CD4-positive, alpha-beta T cell (primary cell): Measurements from ENCODE around the gene PGLYRP4. TPM values are rescaled to one million over a fixed set of nuclear protein-coding genes. Genes with fewer than 3 reads are reported as not detected.

Source experiments
- ATAC-seq: fragments of 200-7000 bp; cut with Tn5 transposase; one replicate; pipeline ENCODE4 v1.10.0; 2022; ENCODE audit warnings: mild to moderate bottlenecking; ENCODE audit not compliant: poor library complexity
- CTCF ChIA-PET: fragments of 350-600 bp; sonication (Branson Sonifier 250); formaldehyde crosslinking; loops from one replicate; lab custom pipeline; 2021; ENCODE audit warnings: antibody characterized with exemption, inconsistent platforms; lab: Charles Lee
- POLR2A ChIA-PET: fragments of 350-600 bp; sonication (Branson Sonifier 250); formaldehyde crosslinking; loops from one replicate; lab custom pipeline; 2021; ENCODE audit warnings: antibody characterized with exemption, inconsistent platforms; lab: Charles Lee
- DNase-seq, 14 experiments: peaks; one replicate each; pipeline ENCODE4 v3.0.0-alpha.2; 2013 to 2020; ENCODE audit warnings: mixed read lengths in 2 of 14
- H3K27ac ChIP-seq, 2 donors: one replicate each; pipeline versions ENCODE4 v1.5.1 to v1.7.0; 2013; ENCODE audit warnings: low read length in 2 of 2, low read depth in 1 of 2, mild to moderate bottlenecking in 1 of 2
- H3K27me3 ChIP-seq, 2 experiments: 1 replicate in 1 of 2; 2 replicates in 1 of 2; pipeline versions ENCODE4 v1.6.1 to v1.7.0; 2013; ENCODE audit warnings: low read length in 2 of 2, control low read depth in 1 of 2, mild to moderate bottlenecking in 1 of 2, moderate library complexity in 1 of 2; ENCODE audit not compliant: insufficient read depth in 2 of 2, control insufficient read depth in 1 of 2
- H3K36me3 ChIP-seq: one replicate; pipeline ENCODE4 v1.6.1; 2013; ENCODE audit warnings: low read length, control low read depth; ENCODE audit not compliant: insufficient read depth
- H3K4me1 ChIP-seq: one replicate; pipeline ENCODE4 v1.6.1; 2013; ENCODE audit warnings: low read length, control low read depth; ENCODE audit not compliant: insufficient read depth
- H3K4me3 ChIP-seq: one replicate; pipeline ENCODE4 v1.5.1; 2013; ENCODE audit warnings: mild to moderate bottlenecking, low read length, moderate library complexity
- H3K9me3 ChIP-seq, 2 experiments: 1 replicate in 1 of 2; 2 replicates in 1 of 2; pipeline versions ENCODE4 v1.6.1 to v1.7.0; 2013; ENCODE audit warnings: low read length in 2 of 2, mild to moderate bottlenecking in 2 of 2, control low read depth in 1 of 2, moderate library complexity in 1 of 2; ENCODE audit not compliant: control insufficient read depth in 1 of 2, insufficient read depth in 1 of 2
- H3K27ac Mint-ChIP-seq: one replicate; pipeline ENCODE4 v1.8.0; 2020; ENCODE audit warnings: mixed read lengths
- H3K27me3 Mint-ChIP-seq: one replicate; pipeline ENCODE4 v1.8.0; 2021; ENCODE audit warnings: mixed read lengths
- H3K36me3 Mint-ChIP-seq: one replicate; pipeline ENCODE4 v1.8.0; 2021; ENCODE audit warnings: low read depth, mixed read lengths
- H3K4me1 Mint-ChIP-seq: one replicate; pipeline ENCODE4 v1.8.0; 2021; ENCODE audit warnings: low read depth, mixed read lengths
- H3K4me3 Mint-ChIP-seq: one replicate; pipeline ENCODE4 v1.8.0; 2020; ENCODE audit warnings: mild to moderate bottlenecking, mixed read lengths
- H3K9me3 Mint-ChIP-seq: one replicate; pipeline ENCODE4 v1.8.0; 2020; ENCODE audit warnings: mixed read lengths
- intact Hi-C, 2 experiments: fragments of 100-400 bp; cut with DNase I in 1 of 2; cut with micrococcal nuclease in 1 of 2; formaldehyde crosslinking; loops; one replicate each; pipeline versions ENCODE4 v1.15.1 to v1.9.0; 2023 to 2025; cut with DNase I, micrococcal nuclease
- total RNA-seq, 174 experiments: library from RNA in 2 of 174; stranded (reverse) in 2 of 174; gene quantifications; one replicate each; pipeline ENCODE4 v1.2.3 and lab custom pipeline; 2021 to 2026
- TF ChIP-seq, protein P1 (sequence below): fragments of 200-600 bp; IDR thresholded peaks from one replicate; pipeline ENCODE4 v1.8.0; 2022; ENCODE audit warnings: antibody characterized with exemption, mild to moderate bottlenecking

Gene PGLYRP4
- total RNA-seq, 2 experiments from 2014 or later: not detected

DNA sequence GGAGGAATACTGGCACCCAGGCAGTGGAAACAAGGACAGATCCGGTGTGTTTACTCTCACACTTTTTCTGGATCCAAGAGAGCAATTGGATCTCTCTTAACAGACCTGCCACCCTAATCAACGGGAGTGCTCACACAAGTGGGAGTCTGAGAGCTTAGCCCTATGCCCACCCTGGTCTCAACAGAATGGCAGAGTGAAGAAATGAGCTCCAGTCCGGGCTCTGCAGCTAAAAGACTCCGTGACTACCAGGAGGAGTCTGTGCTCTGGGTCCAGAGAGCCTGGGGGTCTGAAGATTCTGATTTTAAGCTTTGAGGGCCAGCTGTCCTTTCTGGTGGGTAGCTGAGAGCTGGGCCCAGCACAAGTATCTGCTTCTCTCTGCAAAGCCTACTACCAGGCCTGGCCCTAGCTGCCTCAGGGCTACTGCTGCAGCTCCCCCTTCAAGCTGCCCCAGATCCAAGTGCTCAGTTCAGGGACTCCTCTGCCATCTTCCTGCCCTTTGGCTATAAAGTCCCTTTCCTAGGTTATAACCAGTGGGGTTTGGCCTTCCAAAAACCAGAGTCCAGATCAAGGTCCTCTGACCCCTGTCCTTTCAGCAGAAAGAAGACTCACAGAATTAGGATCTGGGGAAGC, 13.0 kb upstream of the PGLYRP4 start:
- intact Hi-C loops: no loop called here
- Histone ChIP-seq H3K27me3 (no peaks in the 10 kb centered on the region), H3K4me3 (no peak overlapping the region), H3K4me1 (peaks cover 19% of the 10 kb centered on the region), H3K27ac (no peak overlapping the region), H3K36me3 (no peaks in the 10 kb centered on the region), H3K9me3 (no peaks in the 10 kb centered on the region)
- Mint-ChIP-seq H3K27me3 (no peaks in the 10 kb centered on the region), H3K9me3 (no peaks in the 10 kb centered on the region), H3K4me1 (peaks cover 19% of the 10 kb centered on the region), H3K36me3 (no peaks in the 10 kb centered on the region), H3K4me3 (no peak overlapping the region), H3K27ac (no peak overlapping the region)
- CTCF ChIA-PET: no interaction called here
- DNase-seq: no peak
- POLR2A ChIA-PET: interaction anchor here (0.6 kb wide), 1 partner anchor 133 kb away, joined by 3 read pairs; no protein-coding TSS in a partner anchor
- no peak for ATAC-seq
- TF ChIP-seq, protein P1, sequence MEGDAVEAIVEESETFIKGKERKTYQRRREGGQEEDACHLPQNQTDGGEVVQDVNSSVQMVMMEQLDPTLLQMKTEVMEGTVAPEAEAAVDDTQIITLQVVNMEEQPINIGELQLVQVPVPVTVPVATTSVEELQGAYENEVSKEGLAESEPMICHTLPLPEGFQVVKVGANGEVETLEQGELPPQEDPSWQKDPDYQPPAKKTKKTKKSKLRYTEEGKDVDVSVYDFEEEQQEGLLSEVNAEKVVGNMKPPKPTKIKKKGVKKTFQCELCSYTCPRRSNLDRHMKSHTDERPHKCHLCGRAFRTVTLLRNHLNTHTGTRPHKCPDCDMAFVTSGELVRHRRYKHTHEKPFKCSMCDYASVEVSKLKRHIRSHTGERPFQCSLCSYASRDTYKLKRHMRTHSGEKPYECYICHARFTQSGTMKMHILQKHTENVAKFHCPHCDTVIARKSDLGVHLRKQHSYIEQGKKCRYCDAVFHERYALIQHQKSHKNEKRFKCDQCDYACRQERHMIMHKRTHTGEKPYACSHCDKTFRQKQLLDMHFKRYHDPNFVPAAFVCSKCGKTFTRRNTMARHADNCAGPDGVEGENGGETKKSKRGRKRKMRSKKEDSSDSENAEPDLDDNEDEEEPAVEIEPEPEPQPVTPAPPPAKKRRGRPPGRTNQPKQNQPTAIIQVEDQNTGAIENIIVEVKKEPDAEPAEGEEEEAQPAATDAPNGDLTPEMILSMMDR: no peak

DNA sequence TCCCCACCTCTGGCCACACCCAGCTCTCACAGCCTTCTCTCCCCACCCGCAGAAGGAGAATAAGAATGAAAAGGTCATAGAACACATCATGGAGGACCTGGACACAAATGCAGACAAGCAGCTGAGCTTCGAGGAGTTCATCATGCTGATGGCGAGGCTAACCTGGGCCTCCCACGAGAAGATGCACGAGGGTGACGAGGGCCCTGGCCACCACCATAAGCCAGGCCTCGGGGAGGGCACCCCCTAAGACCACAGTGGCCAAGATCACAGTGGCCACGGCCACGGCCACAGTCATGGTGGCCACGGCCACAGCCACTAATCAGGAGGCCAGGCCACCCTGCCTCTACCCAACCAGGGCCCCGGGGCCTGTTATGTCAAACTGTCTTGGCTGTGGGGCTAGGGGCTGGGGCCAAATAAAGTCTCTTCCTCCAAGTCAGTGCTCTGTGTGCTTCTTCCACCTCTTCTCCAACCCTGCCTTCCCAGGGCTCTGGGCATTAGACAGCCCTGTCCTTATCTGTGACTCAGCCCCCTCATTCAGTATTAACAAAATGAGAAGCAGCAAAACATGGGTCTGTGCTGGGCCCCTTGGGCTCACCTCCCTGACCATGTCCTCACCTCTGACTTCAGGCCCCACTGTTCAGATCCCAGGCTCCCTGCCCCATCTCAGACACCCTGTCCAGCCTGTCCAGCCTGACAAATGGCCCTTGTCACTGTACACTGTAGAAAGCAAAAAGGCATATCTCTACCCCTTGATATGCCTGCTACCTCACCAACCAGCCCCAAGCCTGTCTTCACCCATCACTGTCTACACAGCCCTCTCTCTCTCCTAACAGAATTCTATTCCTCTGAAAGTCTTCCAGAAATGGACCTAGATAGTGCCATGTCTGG, 12.2 kb upstream of the PGLYRP4 start:
- DNase-seq (no peak), ATAC-seq (no peak)
- H3K4me1 Mint-ChIP-seq: peaks cover 24% of the 10 kb centered on the region
- Histone ChIP-seq H3K27me3 (no peaks in the 10 kb centered on the region), H3K4me3 (no peak overlapping the region), H3K9me3 (no peaks in the 10 kb centered on the region), H3K36me3 (no peaks in the 10 kb centered on the region), H3K4me1 (peaks cover 19% of the 10 kb centered on the region), H3K27ac (no peak overlapping the region)
- CTCF ChIA-PET: no interaction called here
- no peak overlapping the region for H3K4me3 Mint-ChIP-seq
- TF ChIP-seq, protein P1: no peak
- H3K27me3 Mint-ChIP-seq: no peaks in the 10 kb centered on the region
- POLR2A ChIA-PET: no interaction called here
- intact Hi-C loops: no loop called here
- no peaks in the 10 kb centered on the region for H3K9me3 Mint-ChIP-seq
- no peaks in the 10 kb centered on the region for H3K36me3 Mint-ChIP-seq
- H3K27ac Mint-ChIP-seq: no peak overlapping the region

DNA sequence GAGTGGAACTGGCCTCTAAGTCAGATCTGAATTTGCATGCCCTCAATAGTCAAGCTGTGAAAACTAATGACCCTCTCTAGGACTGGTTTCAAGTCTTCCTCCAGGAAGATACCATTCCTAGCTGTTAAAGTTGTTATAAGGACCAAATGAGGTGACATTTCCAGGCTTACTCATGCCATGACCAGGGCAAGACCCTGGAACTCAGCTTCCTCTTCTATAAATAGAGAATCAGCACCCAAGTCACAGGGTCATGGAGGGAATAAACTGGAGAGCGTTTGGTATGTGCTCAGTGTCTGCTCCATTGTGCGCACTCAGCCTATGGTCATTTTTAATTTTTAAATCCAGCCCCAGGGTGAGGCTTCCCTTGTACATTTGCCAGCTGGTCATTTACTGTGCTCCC, 11.5 kb upstream of the PGLYRP4 start:
- TF ChIP-seq, protein P1: no peak
- Mint-ChIP-seq H3K27me3 (no peaks in the 10 kb centered on the region), H3K4me1 (peaks cover 24% of the 10 kb centered on the region), H3K9me3 (no peaks in the 10 kb centered on the region), H3K4me3 (no peak overlapping the region), H3K27ac (no peak overlapping the region), H3K36me3 (no peaks in the 10 kb centered on the region)
- intact Hi-C loops: no loop called here
- Histone ChIP-seq H3K9me3 (no peaks in the 10 kb centered on the region), H3K4me3 (no peak overlapping the region), H3K27ac (no peak overlapping the region), H3K36me3 (no peaks in the 10 kb centered on the region), H3K4me1 (peaks cover 22% of the 10 kb centered on the region), H3K27me3 (no peaks in the 10 kb centered on the region)
- no peak for ATAC-seq
- CTCF ChIA-PET: interaction anchor here (0.7 kb wide), 2 partner anchors 48 to 55 kb away, joined by 3 read pairs; no protein-coding TSS in a partner anchor
- DNase-seq: no peak
- POLR2A ChIA-PET: no interaction called here
